ENCODE results near the gene ADD1.

- TF ChIP-seq, protein P1, sequence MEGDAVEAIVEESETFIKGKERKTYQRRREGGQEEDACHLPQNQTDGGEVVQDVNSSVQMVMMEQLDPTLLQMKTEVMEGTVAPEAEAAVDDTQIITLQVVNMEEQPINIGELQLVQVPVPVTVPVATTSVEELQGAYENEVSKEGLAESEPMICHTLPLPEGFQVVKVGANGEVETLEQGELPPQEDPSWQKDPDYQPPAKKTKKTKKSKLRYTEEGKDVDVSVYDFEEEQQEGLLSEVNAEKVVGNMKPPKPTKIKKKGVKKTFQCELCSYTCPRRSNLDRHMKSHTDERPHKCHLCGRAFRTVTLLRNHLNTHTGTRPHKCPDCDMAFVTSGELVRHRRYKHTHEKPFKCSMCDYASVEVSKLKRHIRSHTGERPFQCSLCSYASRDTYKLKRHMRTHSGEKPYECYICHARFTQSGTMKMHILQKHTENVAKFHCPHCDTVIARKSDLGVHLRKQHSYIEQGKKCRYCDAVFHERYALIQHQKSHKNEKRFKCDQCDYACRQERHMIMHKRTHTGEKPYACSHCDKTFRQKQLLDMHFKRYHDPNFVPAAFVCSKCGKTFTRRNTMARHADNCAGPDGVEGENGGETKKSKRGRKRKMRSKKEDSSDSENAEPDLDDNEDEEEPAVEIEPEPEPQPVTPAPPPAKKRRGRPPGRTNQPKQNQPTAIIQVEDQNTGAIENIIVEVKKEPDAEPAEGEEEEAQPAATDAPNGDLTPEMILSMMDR (IDR thresholded peaks at IDR 0.05): no peak
- TF ChIP-seq EZH2 (IDR thresholded peaks at IDR 0.05; ENCODE audit: borderline replicate concordance, insufficient read depth, low read depth, low read length, poor library complexity, severe bottlenecking): no peak
Measured at GRCh38 chr4:2829933-2830451, 13.7 kb upstream of the ADD1 start.
